Right forelimb (tissue), 1 donor: ENCODE measurements around the gene LRP1.

Experiments used
- DNase-seq: peaks from one replicate; pipeline ENCODE4 v3.0.0-alpha.2; 2018

LRP1 gene

GRCh38 chr12:57094208-57095160 lies 33.8 kb upstream of the LRP1 start:
- DNase-seq: peak; percentile 50

GRCh38 chr12:57095440-57095839 lies 32.8 kb upstream of the LRP1 start:
- DNase-seq: no peak

GRCh38 chr12:57096099-57096572 lies 32.1 kb upstream of the LRP1 start:
- peak; percentile 30 for DNase-seq

GRCh38 chr12:57096748-57097553 lies 31.3 kb upstream of the LRP1 start:
- DNase-seq: peak; percentile 43

GRCh38 chr12:57097554-57097835 lies 30.8 kb upstream of the LRP1 start:
- DNase-seq: no peak

- no peak for DNase-seq
Observed at GRCh38 chr12:57098546-57098945, 29.7 kb upstream of the LRP1 start.

- DNase-seq: peak; percentile 26
Observed at GRCh38 chr12:57099047-57099714, 29.1 kb upstream of the LRP1 start.

- DNase-seq: peak; percentile 34
Observed at GRCh38 chr12:57099766-57100165, 28.5 kb upstream of the LRP1 start.

- DNase-seq: peak; percentile 19
Observed at GRCh38 chr12:57101892-57102695, 26.2 kb upstream of the LRP1 start.

- DNase-seq: no peak
Observed at GRCh38 chr12:57103856-57104255, 24.4 kb upstream of the LRP1 start.

GRCh38 chr12:57104292-57104910 lies 23.9 kb upstream of the LRP1 start:
- no peak for DNase-seq

GRCh38 chr12:57105011-57105753 lies 23.1 kb upstream of the LRP1 start:
- DNase-seq: no peak

GRCh38 chr12:57106021-57106708 lies 22.1 kb upstream of the LRP1 start:
- peak; percentile 42 for DNase-seq

- peak; percentile 32 for DNase-seq
Observed at GRCh38 chr12:57107456-57108155, 20.7 kb upstream of the LRP1 start.

GRCh38 chr12:57109207-57110103 lies 18.8 kb upstream of the LRP1 start:
- peak; percentile 39 for DNase-seq

- DNase-seq: peak; percentile 69
Observed at GRCh38 chr12:57110104-57111030, 17.9 kb upstream of the LRP1 start.

GRCh38 chr12:57111031-57111734 lies 17.1 kb upstream of the LRP1 start, which contains the start of gene STAT6:
Gene STAT6, minus strand, starts transcription at chr12:57111362. Its CDS starts 3,084 bp downstream, at chr12:57108278.
- peak; percentile 79 for DNase-seq
